ENCODE data around the gene MPC2.
"Not testable (repeated sequence)": the region's sequence is repeated elsewhere in the genome, so short reads cannot be mapped to it uniquely, and the experiment has no call there.

Gene MPC2

DNA sequence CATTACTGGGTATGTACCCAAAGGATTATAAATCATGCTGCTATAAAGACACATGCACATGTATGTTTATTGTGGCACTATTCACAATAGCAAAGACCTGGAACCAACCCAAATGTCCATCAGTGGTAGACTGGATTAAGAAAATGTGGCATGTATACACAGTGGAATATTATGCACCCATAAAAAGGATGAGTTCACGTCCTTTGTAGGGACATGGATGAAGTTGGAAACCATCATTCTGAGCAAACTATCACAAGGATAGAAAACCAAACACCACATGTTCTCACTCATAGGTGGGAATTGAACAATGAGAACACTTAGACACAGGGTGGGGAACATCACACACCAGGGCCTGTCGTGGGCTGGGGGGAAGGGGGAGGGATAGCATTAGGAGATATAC lies 49.7 kb downstream of the MPC2 start:
- H3K36me3 ChIP-seq (ENCODE audit: control insufficient read depth in 5 of 5, insufficient read depth in 5 of 5, low read length in 5 of 5); H3K9ac ChIP-seq (ENCODE audit: low read length in 5 of 5); H3K4me1 ChIP-seq (ENCODE audit: control insufficient read depth in 5 of 5, insufficient read depth in 5 of 5, low read length in 5 of 5); H3K27me3 ChIP-seq (ENCODE audit: control insufficient read depth in 5 of 5, insufficient read depth in 4 of 5, low read length in 5 of 5); H3K4me3 ChIP-seq (ENCODE audit: low read depth in 1 of 5, low read length in 5 of 5); H3K27ac ChIP-seq (ENCODE audit: low read depth, low read length); H3K9me3 ChIP-seq (ENCODE audit: control insufficient read depth in 5 of 5, low read length in 5 of 5): not testable (repeated sequence)

DNA sequence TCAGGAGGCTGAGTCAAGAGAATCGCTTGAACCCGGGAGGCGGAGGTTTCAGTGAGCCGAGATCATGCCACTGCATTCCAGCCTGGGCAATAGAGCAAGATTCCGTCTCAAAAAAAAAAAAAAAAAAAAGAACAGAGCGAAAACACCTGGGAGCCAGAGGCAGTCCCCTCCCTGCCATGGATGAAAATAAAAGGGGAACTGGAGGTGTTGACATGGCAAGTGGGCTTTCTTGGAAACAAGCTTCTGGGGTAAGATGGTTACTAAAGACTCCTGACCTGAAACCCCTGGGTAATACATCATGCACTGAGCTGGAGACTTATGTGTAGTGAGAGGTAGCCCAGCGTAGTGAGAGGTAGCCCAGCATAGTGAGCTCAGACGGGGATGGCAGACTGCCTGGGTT lies 54.5 kb downstream of the MPC2 start:
- Histone ChIP-seq H3K9me3 (ENCODE audit: control insufficient read depth in 5 of 5, low read length in 5 of 5) (no peaks in the 10 kb centered on the region), H3K36me3 (ENCODE audit: control insufficient read depth in 5 of 5, insufficient read depth in 5 of 5, low read length in 5 of 5) (no peaks in the 10 kb centered on the region), H3K9ac (ENCODE audit: low read length in 5 of 5) (no peak overlapping the region), H3K27me3 (ENCODE audit: control insufficient read depth in 5 of 5, insufficient read depth in 4 of 5, low read length in 5 of 5) (no peaks in the 10 kb centered on the region), H3K4me1 (ENCODE audit: control insufficient read depth in 5 of 5, insufficient read depth in 5 of 5, low read length in 5 of 5) (no peaks in the 10 kb centered on the region), H3K4me3 (ENCODE audit: low read depth in 1 of 5, low read length in 5 of 5) (no peak overlapping the region), H3K27ac (ENCODE audit: low read depth, low read length) (no peak overlapping the region)

- H3K9me3 ChIP-seq (ENCODE audit: control insufficient read depth in 5 of 5, low read length in 5 of 5) = no peaks in the 10 kb centered on the region
- no peak overlapping the region for H3K27ac ChIP-seq (ENCODE audit: low read depth, low read length)
- H3K9ac ChIP-seq (ENCODE audit: low read length in 5 of 5) = no peak overlapping the region
- H3K36me3 ChIP-seq (ENCODE audit: control insufficient read depth in 5 of 5, insufficient read depth in 5 of 5, low read length in 5 of 5) = no peaks in the 10 kb centered on the region
- no peak overlapping the region for H3K4me3 ChIP-seq (ENCODE audit: low read depth in 1 of 5, low read length in 5 of 5)
- no peaks in the 10 kb centered on the region for H3K4me1 ChIP-seq (ENCODE audit: control insufficient read depth in 5 of 5, insufficient read depth in 5 of 5, low read length in 5 of 5)
- H3K27me3 ChIP-seq (ENCODE audit: control insufficient read depth in 5 of 5, insufficient read depth in 4 of 5, low read length in 5 of 5) = no peaks in the 10 kb centered on the region
These were observed 55.1 kb downstream of the MPC2 start for GRCh38 chr1:167881786-167882185.

DNA sequence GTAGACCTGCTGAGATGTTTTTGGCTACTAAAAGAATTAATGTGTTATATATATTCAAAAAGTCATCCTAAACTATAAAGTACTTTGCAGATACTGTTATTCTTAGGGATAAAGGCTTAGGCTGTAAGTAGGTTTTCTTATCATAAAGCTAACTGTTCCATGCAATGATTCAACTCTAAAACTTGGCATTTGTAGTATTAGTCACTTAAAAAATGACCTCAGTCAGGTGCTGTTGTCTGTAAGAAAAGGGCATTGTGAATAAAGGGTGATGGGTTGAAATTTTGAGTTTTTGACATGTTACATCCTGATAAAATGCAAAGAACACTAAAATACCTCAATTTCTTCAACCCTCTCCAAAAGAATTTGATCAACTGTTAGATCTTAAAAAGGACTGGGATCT lies 55.8 kb downstream of the MPC2 start:
- Histone ChIP-seq H3K9me3 (ENCODE audit: control insufficient read depth in 5 of 5, low read length in 5 of 5) (no peaks in the 10 kb centered on the region), H3K36me3 (ENCODE audit: control insufficient read depth in 5 of 5, insufficient read depth in 5 of 5, low read length in 5 of 5) (no peaks in the 10 kb centered on the region), H3K27me3 (ENCODE audit: control insufficient read depth in 5 of 5, insufficient read depth in 4 of 5, low read length in 5 of 5) (no peaks in the 10 kb centered on the region), H3K27ac (ENCODE audit: low read depth, low read length) (no peak overlapping the region), H3K4me1 (ENCODE audit: control insufficient read depth in 5 of 5, insufficient read depth in 5 of 5, low read length in 5 of 5) (no peaks in the 10 kb centered on the region), H3K9ac (ENCODE audit: low read length in 5 of 5) (no peak overlapping the region), H3K4me3 (ENCODE audit: low read depth in 1 of 5, low read length in 5 of 5) (no peak overlapping the region)

DNA sequence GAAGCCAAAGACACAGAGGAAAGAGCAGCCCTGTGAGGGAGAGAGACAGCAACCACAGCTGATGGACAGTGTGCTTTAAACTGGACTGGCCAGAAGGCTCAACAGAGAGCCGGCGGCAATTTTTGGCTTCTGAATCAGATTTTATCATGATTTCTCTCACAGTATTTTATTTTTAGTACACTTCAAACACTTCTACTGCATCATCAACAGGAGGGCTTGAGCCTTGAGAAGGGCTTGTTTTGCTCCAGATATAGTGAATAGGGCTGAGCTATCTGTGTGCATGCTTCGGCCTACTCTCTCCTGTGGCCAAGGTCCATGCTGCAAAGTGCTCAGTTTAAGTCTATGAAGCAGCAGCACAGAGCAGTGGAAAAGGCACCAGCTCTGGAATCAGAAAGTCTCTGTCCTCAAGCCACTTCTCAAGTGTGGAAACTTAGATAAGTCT lies 56.3 kb downstream of the MPC2 start:
- H3K27ac ChIP-seq (ENCODE audit: low read depth, low read length) = no peak overlapping the region
- no peaks in the 10 kb centered on the region for H3K36me3 ChIP-seq (ENCODE audit: control insufficient read depth in 5 of 5, insufficient read depth in 5 of 5, low read length in 5 of 5)
- H3K9me3 ChIP-seq (ENCODE audit: control insufficient read depth in 5 of 5, low read length in 5 of 5) = no peaks in the 10 kb centered on the region
- no peaks in the 10 kb centered on the region for H3K4me1 ChIP-seq (ENCODE audit: control insufficient read depth in 5 of 5, insufficient read depth in 5 of 5, low read length in 5 of 5)
- no peak overlapping the region for H3K9ac ChIP-seq (ENCODE audit: low read length in 5 of 5)
- no peaks in the 10 kb centered on the region for H3K27me3 ChIP-seq (ENCODE audit: control insufficient read depth in 5 of 5, insufficient read depth in 4 of 5, low read length in 5 of 5)
- H3K4me3 ChIP-seq (ENCODE audit: low read depth in 1 of 5, low read length in 5 of 5) = no peak overlapping the region

DNA sequence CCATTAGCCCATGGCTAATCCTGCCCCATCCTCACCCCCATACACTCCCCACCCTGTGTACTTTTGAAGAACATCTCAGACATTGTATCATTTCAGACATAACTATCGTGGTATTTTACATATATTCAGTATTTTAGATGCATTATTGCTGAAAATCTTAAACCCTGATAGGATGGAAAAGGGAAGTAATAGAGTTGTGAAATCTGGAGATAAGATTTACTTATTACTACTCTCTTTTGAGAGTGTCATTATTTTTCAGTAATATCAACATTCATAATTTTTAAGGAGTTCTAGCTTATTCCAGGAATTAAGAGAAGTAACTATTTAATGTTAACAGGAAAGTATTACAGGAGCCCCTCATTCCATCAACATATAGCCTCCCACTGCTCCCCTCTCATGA lies 57.4 kb downstream of the MPC2 start:
- H3K36me3 ChIP-seq (ENCODE audit: control insufficient read depth in 5 of 5, insufficient read depth in 5 of 5, low read length in 5 of 5) = no peaks in the 10 kb centered on the region
- H3K27ac ChIP-seq (ENCODE audit: low read depth, low read length) = no peak overlapping the region
- H3K9ac ChIP-seq (ENCODE audit: low read length in 5 of 5) = no peak overlapping the region
- H3K9me3 ChIP-seq (ENCODE audit: control insufficient read depth in 5 of 5, low read length in 5 of 5) = no peaks in the 10 kb centered on the region
- no peaks in the 10 kb centered on the region for H3K4me1 ChIP-seq (ENCODE audit: control insufficient read depth in 5 of 5, insufficient read depth in 5 of 5, low read length in 5 of 5)
- H3K4me3 ChIP-seq (ENCODE audit: low read depth in 1 of 5, low read length in 5 of 5) = no peak overlapping the region
- no peaks in the 10 kb centered on the region for H3K27me3 ChIP-seq (ENCODE audit: control insufficient read depth in 5 of 5, insufficient read depth in 4 of 5, low read length in 5 of 5)

GRCh38 chr1:167878372-167879160 lies 58.3 kb downstream of the MPC2 start:
- no peak overlapping the region for H3K4me3 ChIP-seq (ENCODE audit: low read depth in 1 of 5, low read length in 5 of 5)
- no peak overlapping the region for H3K27ac ChIP-seq (ENCODE audit: low read depth, low read length)
- H3K27me3 ChIP-seq (ENCODE audit: control insufficient read depth in 5 of 5, insufficient read depth in 4 of 5, low read length in 5 of 5) = no peaks in the 10 kb centered on the region
- no peaks in the 10 kb centered on the region for H3K36me3 ChIP-seq (ENCODE audit: control insufficient read depth in 5 of 5, insufficient read depth in 5 of 5, low read length in 5 of 5)
- no peak overlapping the region for H3K9ac ChIP-seq (ENCODE audit: low read length in 5 of 5)
- H3K4me1 ChIP-seq (ENCODE audit: control insufficient read depth in 5 of 5, insufficient read depth in 5 of 5, low read length in 5 of 5) = no peaks in the 10 kb centered on the region
- no peaks in the 10 kb centered on the region for H3K9me3 ChIP-seq (ENCODE audit: control insufficient read depth in 5 of 5, low read length in 5 of 5)

DNA sequence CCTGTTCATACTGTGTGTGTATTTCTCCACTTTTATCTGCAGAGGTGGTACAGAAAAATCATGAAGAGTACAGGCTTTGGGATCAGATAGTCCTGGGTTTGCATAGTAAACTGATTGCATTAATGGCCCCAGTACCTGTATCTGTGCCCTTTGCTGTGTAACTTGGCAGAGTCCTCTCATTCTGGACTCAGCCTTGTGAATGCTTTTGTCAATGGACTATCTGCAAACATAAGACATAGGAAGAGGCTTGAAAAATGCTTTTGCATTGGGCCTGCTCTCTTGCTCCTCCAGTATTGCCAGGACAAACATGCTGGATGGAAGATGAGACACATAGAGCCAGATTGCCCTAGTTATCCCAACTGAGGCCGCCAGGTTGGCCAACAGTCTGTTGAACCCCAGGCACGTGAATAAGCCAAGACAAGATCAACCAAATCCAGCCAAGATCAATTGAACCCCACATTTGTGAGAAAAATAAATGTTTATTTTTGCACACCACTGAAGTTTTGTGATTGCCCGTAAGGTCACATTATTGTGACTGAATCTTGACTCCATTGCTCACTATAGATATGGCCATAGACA lies 60.2 kb downstream of the MPC2 start:
- Histone ChIP-seq H3K4me3 (ENCODE audit: low read depth in 1 of 5, low read length in 5 of 5) (no peak overlapping the region), H3K27me3 (ENCODE audit: control insufficient read depth in 5 of 5, insufficient read depth in 4 of 5, low read length in 5 of 5) (no peaks in the 10 kb centered on the region), H3K9me3 (ENCODE audit: control insufficient read depth in 5 of 5, low read length in 5 of 5) (no peaks in the 10 kb centered on the region), H3K27ac (ENCODE audit: low read depth, low read length) (no peak overlapping the region), H3K36me3 (ENCODE audit: control insufficient read depth in 5 of 5, insufficient read depth in 5 of 5, low read length in 5 of 5) (no peaks in the 10 kb centered on the region), H3K9ac (ENCODE audit: low read length in 5 of 5) (no peak overlapping the region), H3K4me1 (ENCODE audit: control insufficient read depth in 5 of 5, insufficient read depth in 5 of 5, low read length in 5 of 5) (no peaks in the 10 kb centered on the region)

- H3K36me3 ChIP-seq (ENCODE audit: control insufficient read depth in 5 of 5, insufficient read depth in 5 of 5, low read length in 5 of 5) = no peaks in the 10 kb centered on the region
- no peaks in the 10 kb centered on the region for H3K4me1 ChIP-seq (ENCODE audit: control insufficient read depth in 5 of 5, insufficient read depth in 5 of 5, low read length in 5 of 5)
- no peak overlapping the region for H3K9ac ChIP-seq (ENCODE audit: low read length in 5 of 5)
- no peaks in the 10 kb centered on the region for H3K27me3 ChIP-seq (ENCODE audit: control insufficient read depth in 5 of 5, insufficient read depth in 4 of 5, low read length in 5 of 5)
- no peak overlapping the region for H3K4me3 ChIP-seq (ENCODE audit: low read depth in 1 of 5, low read length in 5 of 5)
- no peak overlapping the region for H3K27ac ChIP-seq (ENCODE audit: low read depth, low read length)
- no peaks in the 10 kb centered on the region for H3K9me3 ChIP-seq (ENCODE audit: control insufficient read depth in 5 of 5, low read length in 5 of 5)
These were observed 65.5 kb downstream of the MPC2 start for GRCh38 chr1:167871331-167871730.

DNA sequence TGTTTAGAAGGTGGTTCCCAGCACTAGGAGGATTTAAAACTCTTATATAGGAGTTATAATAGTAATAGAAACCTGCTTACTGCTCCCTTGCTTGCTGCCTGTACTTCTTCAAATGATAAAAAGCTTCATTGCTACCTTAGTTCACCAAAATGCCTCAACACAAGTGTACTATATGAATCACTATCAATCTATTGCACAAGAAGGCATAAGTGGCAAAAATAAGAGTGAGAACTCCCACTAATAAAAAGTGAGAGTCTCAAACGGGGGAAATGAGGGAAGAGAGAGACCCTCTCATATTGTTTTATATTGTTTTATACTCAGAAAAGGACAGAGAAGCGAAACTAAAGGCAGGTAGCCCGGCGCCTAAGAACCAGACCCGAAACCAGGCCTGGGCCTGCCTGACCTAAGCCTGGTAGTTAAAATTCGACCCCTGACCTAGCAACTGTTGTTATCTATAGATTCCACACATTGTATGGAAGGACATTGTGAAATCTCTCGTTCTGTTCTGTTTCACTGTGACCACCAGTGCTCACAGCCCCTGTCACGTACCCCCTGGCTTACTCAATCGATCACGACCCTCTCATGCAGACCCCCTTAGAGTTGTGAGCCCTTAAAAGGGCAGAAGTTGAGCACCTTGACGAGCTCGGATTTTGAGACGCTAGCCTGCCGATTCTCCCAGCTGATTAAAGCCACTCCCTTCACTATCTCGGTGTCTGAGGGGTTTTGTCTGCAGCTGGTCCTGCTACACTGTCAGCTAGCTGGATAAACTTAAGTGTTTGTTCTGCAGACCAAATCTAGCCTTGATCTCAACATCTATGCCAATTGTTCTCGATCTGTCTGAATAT lies 67.5 kb downstream of the MPC2 start:
- H3K27ac ChIP-seq (ENCODE audit: low read depth, low read length); H3K27me3 ChIP-seq (ENCODE audit: control insufficient read depth in 5 of 5, insufficient read depth in 4 of 5, low read length in 5 of 5); H3K9ac ChIP-seq (ENCODE audit: low read length in 5 of 5); H3K4me1 ChIP-seq (ENCODE audit: control insufficient read depth in 5 of 5, insufficient read depth in 5 of 5, low read length in 5 of 5); H3K9me3 ChIP-seq (ENCODE audit: control insufficient read depth in 5 of 5, low read length in 5 of 5); H3K36me3 ChIP-seq (ENCODE audit: control insufficient read depth in 5 of 5, insufficient read depth in 5 of 5, low read length in 5 of 5); H3K4me3 ChIP-seq (ENCODE audit: low read depth in 1 of 5, low read length in 5 of 5): not testable (repeated sequence)
